ENCODE measurements around the gene STUB1. TPM values are rescaled to one million over a fixed set of nuclear protein-coding genes. Genes with fewer than 3 reads are reported as not detected.
"Not testable (repeated sequence)": the region's sequence is repeated elsewhere in the genome, so short reads cannot be mapped to it uniquely, and the experiment has no call there.

Gene STUB1
- total and polyA plus RNA-seq, 12 donors = 92.7 to 165 (median 116) TPM

DNA sequence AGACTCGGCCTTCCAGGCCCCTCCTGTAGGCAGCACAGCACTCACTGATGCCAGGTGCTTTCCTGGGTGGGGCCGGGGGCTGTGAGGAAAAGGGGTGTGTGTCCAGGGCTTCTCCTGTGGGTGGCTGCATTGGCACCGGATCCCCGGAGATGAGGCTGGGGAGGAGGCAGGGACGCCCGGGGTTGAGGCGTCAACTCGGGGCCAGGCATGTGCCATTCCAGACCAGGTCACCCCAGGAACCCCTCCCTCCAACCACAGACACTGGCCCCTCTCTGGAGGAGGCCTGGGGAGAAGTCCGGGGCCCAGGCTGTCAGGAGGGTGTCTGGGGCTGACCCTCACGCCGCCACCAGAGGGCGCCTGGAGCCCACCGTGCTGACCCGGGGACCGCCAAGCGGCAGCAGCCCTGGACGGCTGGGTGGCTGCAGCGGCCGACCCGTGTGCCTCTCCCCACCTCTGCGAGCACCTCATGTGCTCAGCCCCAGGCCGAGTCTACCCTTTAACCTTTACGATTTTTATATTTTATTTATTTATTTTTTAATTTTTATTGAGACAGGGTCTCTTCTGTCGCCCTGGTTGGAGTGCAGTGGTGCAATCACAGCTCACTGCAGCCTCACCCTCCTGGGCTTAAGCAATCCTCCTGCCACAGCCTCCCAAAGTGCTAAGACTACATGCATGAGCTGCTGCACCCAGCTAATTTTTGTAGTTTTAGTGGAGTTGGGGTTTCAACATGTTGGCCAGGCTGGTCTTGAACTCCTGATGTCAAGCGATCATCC lies 31.5 kb downstream of the STUB1 start:
- 14% methylated on average over 23 to 25 of the region's 25 CpGs for WGBS, 2 donors
- intact Hi-C loops (cut with DNase I) = loop anchor here (1.0 to 10.0 kb wide), 10 partner anchors 29 to 386 kb away; partner anchors contain the start of genes CHTF18 (in 3 of the 10), RPUSD1 (in 3 of the 10), C1QTNF8 (in 1 of the 10) and CIAO3 (in 1 of the 10)
- ATAC-seq = peak; percentile 51 to 80 (median 66)
- no peaks in the 10 kb centered on the region for H3K36me3 ChIP-seq
- no peak overlapping the region for H3K27ac ChIP-seq
- TF ChIP-seq, protein P1, sequence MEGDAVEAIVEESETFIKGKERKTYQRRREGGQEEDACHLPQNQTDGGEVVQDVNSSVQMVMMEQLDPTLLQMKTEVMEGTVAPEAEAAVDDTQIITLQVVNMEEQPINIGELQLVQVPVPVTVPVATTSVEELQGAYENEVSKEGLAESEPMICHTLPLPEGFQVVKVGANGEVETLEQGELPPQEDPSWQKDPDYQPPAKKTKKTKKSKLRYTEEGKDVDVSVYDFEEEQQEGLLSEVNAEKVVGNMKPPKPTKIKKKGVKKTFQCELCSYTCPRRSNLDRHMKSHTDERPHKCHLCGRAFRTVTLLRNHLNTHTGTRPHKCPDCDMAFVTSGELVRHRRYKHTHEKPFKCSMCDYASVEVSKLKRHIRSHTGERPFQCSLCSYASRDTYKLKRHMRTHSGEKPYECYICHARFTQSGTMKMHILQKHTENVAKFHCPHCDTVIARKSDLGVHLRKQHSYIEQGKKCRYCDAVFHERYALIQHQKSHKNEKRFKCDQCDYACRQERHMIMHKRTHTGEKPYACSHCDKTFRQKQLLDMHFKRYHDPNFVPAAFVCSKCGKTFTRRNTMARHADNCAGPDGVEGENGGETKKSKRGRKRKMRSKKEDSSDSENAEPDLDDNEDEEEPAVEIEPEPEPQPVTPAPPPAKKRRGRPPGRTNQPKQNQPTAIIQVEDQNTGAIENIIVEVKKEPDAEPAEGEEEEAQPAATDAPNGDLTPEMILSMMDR (IDR thresholded peaks at IDR 0.05) = peak; percentile 91 to 98 (median 96)
- H3K9me3 ChIP-seq = no peaks in the 10 kb centered on the region
- peaks cover 17 to 35% (median 26%) of the 10 kb centered on the region in 9 donors for H3K4me1 ChIP-seq
- no peak overlapping the region for H3K4me3 ChIP-seq
- DNase-seq = peak; percentile 72 to 88
- H3K27me3 ChIP-seq = peaks cover 5 to 71% (median 47%) of the 10 kb centered on the region in 7 donors

DNA sequence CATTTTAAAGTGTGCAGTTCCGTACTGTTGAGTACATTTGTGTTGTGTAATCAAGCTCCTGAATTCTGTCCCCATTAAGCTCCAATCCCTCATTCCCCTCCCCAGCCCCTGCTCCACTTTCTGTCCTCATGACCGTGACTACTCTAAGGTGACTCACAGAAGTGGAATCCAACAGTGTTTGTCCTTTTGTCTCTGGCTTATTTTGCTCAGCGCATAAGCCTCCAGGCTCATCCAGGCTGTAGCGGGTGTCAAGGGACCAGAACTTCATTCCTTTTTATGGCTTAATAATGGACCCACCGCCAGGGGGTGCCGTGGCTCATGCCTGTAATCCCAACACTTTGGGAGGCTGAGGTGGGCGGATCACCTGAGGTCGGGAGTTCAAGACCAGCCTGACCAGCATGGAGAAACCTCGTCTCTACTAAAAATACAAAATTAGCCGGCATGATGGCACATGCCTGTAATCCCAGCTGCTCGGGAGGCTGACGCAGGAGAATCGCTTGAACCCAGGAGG lies 32.6 kb downstream of the STUB1 start:
- intact Hi-C loops (cut with DNase I) = loop anchor here in 9 of 10 donors (2.0 to 10.0 kb wide), 7 partner anchors 28 to 385 kb away; partner anchors contain the start of genes CHTF18 (in 3 of the 9), RPUSD1 (in 3 of the 9), C1QTNF8 (in 1 of the 9) and CIAO3 (in 1 of the 9)
- not testable (repeated sequence) for ATAC-seq, H3K9me3 ChIP-seq, H3K36me3 ChIP-seq, DNase-seq, H3K27ac ChIP-seq, H3K4me3 ChIP-seq
- Histone ChIP-seq H3K27me3 (peaks cover 0 to 65% (median 38%) of the 10 kb centered on the region in 7 donors), H3K4me1 (peaks cover 17 to 38% (median 26%) of the 10 kb centered on the region in 9 donors)
- TF ChIP-seq, protein P1 (IDR thresholded peaks at IDR 0.05) = peak in 6 of 9 donors; percentile 19 to 45 (median 32)
- 51 to 58% methylated on average over 13 of the region's 13 CpGs for WGBS, 2 donors

DNA sequence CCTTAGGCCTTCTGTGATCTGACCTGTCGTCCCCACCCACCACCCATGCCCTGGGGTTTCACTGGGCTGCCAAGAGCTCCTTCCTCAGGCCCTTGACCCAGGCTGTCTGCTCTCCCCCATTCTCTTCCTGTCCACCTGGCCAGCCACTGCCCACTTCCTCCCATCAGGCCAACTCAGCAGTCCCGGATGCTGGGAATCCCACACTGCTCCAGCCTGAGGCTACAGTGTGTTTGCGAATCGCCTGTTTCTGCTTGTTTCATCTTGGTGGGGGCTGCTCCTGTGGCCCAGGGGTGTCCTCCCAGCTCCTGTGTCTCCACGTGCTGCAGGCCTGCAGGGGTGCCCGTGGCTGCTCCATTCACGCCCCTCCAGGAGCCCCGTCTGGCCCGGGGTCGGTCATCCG lies 33.9 kb downstream of the STUB1 start:
- H3K27me3 ChIP-seq = peaks cover 0 to 53% (median 25%) of the 10 kb centered on the region in 7 donors
- intact Hi-C loops (cut with DNase I) = loop anchor here in 9 of 10 donors (2.0 to 10.0 kb wide), 7 partner anchors 68 to 383 kb away; partner anchors contain the start of genes CHTF18 (in 4 of the 9), RPUSD1 (in 4 of the 9) and C1QTNF8 (in 1 of the 9)
- no peaks in the 10 kb centered on the region for H3K36me3 ChIP-seq
- ATAC-seq (peak in 1 of 8 donors; percentile 0), DNase-seq (no peak)
- H3K9me3 ChIP-seq = no peaks in the 10 kb centered on the region
- 69 to 72% methylated on average over 11 of the region's 11 CpGs for WGBS, 2 donors
- H3K4me1 ChIP-seq = peaks cover 17 to 44% (median 28%) of the 10 kb centered on the region in 9 donors
- no peak overlapping the region for H3K27ac ChIP-seq
- peak overlapping the region in 4 of 10 donors; percentile 45 to 80 (median 50) for H3K4me3 ChIP-seq
- TF ChIP-seq, protein P1 (IDR thresholded peaks at IDR 0.05) = no peak
